ENCODE measurements around the gene SREBF1.

The SREBF1 gene

DNA sequence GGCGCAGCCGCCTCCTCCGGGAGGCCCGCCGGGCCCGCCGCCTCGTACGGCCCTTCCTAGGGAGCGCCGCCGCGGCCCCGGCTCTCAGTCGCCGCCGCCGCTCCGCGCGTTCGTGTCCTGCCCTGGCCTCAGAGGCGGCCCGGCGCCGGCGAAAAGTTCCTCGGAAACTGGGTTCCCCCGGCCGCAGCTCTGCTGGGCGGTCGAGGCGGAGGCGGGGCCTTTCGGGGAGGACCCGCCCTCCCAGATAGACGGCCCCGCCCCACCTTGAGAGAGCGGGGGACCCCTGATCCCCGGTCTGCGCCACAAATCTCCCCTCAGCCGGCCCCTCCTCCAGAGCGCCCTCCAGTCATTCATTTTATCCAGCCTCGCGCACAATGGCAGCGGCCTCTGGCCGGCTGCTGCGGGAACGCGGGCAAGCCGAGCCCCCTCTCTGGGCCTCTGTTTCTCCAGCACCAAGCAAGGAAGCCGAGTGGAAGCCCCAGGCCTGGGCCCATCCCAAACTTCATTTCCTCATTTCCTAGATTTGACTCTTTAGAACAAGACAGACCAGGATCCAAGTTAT lies at the start of gene SREBF1:
Gene SREBF1, minus strand, starts transcription at position 169 of the 562 bp plus-strand sequence. CDS start 169 bp downstream, outside the sequence.
- peak in 2 of 4 experiments; percentile 27 to 64 for DNase-seq (ENCODE audit: low read depth in 4 of 4, low spot score in 1 of 4)

DNA sequence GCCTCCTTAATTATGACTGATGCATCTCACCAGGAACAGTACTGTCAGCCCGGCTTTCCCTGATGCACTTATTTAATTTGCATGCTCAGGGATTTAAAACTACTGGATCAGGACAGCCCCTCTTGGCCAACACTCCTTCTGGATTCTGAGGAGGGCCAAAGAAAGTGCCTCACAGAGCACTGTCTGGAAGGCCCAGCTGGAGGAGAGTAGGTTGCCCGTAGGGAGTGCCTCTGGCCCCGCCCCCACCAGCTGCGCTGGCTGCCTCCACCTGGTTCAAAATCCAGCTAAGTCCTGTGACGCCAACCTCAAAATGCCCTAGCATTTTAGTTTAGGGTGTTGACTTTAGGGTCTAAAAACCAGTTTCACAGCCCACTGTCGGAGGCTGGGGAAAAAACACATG lies 49.4 kb upstream of the SREBF1 start:
- no peak for DNase-seq (ENCODE audit: low read depth in 4 of 4, low spot score in 1 of 4)

DNA sequence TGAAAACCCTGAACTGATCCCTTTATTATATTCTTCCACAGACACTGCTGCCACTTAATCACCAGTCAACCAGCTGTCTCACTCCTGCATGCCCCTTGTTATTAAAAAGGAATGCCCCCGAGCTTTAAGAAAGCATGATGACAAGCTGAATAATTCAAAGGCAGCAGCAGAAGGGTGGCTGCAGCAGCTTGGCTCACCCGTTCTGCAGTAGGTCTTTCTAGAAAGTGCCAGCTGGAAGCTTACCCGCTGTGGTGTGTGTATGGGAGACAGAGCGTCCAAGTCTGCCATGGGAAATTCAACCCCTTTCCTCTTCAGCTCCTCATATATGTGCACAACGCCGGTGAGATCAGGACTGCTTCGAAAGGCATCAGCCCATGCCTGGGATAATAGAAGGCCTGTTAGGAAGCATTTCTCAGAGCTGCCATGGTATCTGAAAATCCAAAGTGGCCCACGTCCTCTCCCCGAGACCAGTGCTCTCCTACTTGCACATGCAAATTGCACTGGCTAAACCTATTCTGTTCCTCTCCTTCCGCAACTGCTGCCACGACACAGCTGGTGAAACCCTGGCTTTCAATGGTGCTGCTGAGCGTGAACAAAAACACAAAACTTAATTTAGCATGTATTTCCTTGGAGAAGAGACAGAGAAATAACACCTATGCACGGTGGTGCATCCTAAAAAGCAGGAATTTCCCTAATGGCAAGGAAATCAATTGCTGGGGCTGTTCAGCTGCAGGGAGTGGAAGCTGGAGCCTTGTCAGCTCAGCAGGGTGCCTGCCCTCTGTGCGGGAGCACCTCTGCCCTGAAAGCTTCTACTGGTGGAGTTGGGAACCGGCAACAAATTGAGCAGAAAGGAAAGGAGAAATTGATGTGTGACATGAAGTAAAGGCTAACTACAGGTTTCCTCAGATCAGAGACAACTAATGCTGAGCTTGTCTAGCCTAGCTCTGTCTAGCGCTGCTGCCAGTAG lies 47.9 kb upstream of the SREBF1 start:
- DNase-seq (ENCODE audit: low read depth in 4 of 4, low spot score in 1 of 4) = no peak

DNA sequence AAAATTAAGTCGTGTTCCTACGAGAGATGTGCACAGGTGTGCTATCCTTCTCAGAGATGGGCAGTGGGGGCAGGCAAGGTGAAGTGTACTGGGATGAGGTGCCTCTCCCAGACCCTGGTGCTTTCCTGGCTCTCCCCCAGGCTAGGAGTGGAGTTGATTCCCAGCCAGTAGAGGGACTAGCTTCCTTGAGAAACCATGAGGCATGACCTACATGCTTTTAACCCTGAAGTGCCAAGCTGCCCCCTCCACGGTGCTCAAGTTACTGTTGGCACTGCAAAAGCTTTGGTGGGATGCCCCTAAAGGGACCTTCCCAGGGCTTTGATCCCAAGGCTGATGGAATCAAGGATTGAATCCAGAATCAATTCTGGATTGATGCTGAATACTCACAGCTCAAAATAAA lies 47.0 kb upstream of the SREBF1 start:
- DNase-seq (ENCODE audit: low read depth in 4 of 4, low spot score in 1 of 4) = no peak

DNA sequence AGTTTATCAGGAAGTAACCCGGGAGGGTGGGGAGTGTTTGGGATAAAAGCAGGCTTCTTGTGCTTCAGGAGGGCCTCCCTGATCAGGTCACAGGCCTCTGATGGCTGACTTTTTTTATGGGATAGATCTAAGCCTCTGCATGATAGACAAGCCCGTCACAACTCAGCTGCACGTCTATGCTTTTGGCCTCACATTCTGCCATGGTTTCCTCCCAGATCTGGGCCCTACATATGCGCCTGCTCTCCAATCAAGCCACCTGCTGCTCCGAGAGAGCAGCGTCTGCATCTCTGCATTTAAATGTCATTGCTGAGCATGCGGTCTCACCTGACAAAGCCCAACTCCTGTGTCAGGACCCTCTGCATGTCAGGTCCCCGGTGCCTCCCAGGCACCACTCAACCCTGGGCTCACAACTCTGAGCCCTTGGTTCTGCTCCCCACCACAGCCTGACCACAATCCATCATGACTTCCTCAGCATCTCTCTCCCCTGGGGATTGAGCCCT lies 45.3 kb upstream of the SREBF1 start:
- no peak for DNase-seq (ENCODE audit: low read depth in 4 of 4, low spot score in 1 of 4)

DNA sequence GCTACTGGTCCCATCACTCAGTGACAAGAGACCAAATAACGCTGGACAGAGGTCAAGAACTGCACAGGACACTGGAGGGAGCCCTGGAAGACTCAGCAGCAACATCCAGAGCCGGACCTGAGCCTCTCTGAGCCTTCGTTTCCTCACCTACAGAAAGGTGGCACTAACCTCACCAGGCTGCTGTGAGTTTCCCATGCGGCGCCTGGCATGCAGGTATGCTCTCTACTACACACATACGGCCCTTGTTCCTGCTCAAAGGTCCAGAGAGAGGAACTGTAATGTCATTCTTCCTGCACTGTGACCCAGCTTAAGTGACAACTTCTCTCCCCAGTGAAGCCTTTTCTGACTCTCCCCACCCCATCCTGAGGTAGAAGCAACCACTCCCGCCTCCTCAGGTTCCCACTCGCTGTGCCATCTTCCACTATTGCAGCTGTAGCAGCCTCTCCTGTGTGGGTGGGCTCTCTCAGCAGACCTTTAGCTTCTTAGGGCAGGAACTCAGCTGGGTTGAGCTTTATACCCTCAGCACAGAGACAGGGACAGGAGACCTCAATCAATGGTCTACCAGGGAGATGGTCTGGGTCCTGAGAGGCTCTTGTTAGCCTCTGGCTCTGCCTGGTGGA lies 43.9 kb upstream of the SREBF1 start:
- no peak for DNase-seq (ENCODE audit: low read depth in 4 of 4, low spot score in 1 of 4)

DNA sequence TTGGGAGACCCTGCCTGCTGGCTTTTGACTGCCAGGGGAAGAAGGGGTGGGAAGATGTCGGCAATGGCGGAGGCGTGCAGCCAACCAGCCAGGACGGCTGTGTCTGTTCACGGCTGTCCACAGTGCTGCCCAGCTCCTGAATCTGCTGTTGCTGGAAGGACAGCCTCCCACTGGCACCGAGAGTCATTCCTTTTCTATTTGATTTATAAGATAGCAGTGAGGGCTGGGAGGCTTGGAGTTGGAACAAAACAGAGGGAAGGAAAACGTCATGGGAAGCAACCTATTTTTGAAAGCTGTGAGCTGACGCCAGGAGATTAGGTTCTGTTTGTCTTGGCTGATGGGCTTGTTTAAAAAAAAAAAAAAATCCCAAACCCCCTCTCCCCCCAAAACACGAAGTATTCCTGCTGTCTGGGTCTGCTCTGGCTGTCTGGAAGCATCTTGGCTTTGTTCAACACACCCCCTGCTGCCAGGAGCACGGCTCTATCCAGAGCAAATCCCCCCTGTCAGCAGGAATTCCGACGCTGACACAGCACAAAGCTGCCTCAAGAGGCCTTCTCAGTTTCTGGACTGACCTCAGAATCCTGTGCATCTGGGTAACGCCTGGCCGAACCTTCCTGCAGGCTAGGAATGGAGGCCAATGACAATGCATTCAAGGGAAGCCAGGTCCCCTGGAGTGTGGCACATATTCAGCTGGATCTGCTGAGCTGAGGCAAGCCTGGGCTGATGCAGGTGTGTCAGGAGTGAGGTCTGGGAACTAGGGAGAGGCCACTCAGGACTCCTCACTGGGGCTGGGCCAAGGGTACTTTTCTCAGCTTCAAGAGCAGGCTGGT lies 41.0 kb upstream of the SREBF1 start:
- no peak for DNase-seq (ENCODE audit: low read depth in 4 of 4, low spot score in 1 of 4)

DNA sequence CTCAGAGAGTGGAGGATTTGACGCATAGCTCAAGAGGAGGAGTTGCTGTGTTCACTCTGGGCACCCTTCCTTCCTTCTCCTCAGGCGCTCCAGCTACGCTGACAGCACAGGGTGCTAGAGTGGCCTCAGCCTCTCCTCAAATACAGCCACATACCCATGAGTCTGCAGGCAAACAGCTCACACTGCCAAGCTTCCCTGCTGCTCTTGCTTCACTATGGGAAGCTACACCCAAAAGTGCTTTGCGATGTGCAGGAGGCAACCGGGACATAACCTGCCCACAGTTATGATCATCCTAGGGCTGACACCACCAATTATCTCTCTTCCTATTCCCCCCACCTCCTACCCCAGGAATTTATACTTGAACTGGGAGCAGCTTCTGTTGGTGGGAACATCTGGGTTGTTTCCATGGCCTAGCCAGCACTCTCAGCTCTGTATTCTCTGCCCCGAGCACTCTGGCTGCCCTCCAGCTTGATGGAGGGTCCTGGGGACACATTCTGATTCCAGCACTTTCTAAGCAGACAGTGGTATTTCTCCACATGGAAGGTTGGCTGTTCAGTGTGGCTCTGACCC lies 40.3 kb upstream of the SREBF1 start:
- no peak for DNase-seq (ENCODE audit: low read depth in 4 of 4, low spot score in 1 of 4)

DNA sequence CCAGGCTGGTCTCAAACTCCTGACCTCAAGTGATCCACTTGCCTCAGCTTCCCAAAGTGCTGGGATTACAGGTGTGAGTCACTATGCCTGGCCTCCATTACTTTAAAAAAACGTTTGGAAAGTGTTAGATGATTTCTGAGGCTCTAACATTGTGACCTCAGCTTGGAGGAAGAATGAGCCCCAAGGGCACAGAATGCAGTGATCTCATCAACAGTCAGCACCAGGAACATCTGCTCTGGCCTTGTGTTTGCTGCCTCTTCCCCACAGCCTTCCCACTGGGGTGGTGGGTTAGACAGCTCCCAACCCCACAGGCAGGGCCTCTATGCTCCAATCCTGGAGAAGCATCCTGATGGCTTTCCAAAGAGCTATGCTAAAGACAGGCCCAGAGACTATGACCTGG lies 37.7 kb upstream of the SREBF1 start:
- no peak for DNase-seq (ENCODE audit: low read depth in 4 of 4, low spot score in 1 of 4)

DNA sequence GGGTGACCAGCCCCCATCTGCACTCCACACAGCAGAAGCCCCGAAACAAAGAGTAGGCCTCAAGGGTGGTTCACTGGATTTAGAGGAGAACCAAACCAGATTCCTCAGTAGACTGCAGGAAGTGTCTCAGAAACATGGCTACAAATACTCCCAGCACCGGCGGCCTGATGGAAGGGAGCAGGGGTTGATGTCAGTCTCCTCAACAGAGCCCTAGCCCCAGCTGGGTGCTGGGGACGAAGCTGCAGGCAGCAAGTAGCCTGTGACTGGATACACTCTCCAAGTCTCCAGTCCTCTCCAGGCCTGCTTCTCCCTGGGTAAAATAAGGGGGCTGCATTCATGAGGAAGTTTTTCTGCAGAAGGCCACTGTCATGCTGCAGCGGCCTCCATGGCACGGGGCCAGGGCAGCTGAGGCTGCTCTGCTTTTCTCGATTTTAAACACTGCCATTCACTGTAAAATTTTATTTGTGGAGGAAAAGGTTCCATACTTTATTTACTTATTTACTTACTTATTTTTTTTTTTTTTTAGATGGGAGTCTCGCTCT lies 36.7 kb upstream of the SREBF1 start:
- DNase-seq (ENCODE audit: low read depth in 4 of 4, low spot score in 1 of 4) = no peak

DNA sequence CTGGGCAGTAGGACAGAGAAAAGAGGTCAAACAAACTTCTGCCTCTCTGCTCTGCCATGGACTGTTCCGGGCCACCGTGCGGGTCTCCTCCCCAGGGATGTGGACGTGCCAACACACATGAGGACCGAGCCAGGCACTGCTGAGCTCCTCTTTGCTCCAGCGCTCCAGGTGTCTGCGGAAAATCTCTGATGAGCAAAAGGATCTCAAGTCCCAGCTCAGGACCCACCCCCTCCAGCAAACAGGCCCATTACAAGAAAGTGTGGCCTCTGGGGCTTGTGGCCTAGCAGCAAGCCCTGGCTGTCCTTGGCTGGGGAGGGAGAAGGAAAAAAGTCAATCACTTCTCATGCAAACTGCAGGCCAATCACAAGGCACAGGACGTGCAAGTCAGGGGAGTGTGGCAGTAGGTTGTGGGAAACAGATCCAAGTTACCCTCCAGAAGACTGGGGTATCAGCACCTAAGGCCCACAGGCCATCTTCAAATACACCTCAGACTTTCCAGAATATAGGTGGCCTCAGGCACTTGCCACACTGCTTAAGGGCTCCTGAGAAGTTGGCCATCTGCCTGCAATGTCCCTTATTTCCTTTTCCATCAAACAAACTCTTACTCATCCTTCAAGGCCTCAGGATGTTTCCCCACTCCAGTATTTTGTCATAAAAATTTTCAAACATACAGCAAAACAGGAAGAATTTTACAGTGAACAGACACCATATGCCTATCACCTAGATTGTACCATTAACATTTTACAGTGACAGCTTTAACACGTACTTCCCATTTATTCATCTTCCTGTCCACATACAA lies 36.0 kb upstream of the SREBF1 start:
- no peak for DNase-seq (ENCODE audit: low read depth in 4 of 4, low spot score in 1 of 4)

DNA sequence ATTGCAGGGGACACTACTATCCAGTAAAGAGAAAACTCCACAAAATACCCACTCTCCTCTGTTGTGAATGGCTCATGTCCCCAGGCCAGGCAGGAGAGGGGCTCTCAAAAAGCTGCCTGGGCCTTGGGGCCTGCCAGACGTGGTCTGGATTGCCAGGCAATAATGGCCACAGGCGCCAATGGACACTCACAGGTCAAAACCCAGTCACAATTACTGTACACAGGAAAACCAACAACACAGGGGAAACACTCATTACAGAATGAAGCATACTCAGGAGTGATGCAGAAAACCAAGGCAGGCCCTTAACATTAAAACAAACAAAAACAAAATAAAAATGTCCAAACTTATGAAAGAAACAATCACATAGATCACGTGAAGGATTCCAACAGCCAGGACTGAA lies 35.1 kb upstream of the SREBF1 start:
- DNase-seq (ENCODE audit: low read depth in 4 of 4, low spot score in 1 of 4) = no peak

DNA sequence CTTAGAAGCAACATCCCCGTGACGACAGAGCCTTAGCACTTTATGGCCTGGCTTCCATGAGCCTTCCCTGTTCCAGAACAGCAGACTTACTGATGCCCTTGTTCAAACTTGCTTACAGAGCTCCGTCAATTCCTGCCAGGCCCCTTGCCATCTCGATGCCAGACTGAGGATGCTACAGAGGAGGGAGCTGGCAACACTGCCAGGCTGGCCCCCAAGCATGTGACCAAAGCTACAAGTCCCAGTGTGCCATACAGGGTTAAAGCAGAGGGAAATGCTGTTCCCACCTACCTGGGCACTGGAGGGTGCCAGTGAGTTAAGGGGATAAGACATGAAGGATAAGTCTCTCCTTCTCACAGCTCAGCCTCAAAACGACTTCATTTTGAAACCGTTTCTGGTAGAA lies 33.5 kb upstream of the SREBF1 start:
- DNase-seq (ENCODE audit: low read depth in 4 of 4, low spot score in 1 of 4) = no peak

DNA sequence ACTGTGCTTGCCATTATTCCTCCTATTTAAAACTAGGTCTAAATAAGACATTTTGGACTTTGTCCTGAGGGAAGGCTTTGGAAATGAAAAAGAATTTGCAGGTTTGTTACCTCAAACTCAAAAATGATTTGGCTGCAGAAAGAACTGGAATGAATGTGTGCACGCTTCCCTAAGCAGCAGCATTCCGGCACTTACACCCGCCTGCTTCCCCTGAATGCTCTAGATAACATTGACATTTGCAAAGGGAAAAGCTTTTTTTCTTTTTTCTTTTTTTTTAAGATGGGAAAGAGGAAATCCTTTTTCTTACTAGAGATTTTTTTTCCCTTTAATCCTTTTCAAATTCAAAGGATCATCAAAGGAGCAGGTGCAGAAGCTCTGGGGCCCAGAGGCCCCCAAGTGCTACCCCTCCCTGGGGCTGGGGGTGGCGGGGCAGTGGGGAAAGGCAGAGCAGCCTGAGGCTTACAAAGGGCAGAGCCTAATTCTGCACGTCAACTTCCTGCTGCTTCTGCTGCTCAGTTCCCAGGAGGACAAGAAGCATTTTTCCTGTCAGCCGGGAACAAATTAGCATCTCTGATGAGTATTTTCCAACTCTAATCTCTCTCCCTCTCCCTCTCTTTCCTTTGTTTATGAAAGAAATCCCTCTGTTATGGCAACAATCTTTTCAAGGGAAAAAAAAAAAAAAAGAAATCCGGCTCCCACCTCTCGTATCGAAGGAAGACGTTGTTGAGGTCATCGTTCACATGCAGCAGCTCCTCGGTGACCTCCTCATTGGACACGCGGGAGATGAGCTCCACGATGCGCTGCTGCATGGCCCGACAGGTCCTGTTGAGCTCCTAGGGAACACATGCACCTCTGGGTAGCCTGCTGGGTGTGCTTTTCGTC lies 32.1 kb upstream of the SREBF1 start:
- no peak for DNase-seq (ENCODE audit: low read depth in 4 of 4, low spot score in 1 of 4)

DNA sequence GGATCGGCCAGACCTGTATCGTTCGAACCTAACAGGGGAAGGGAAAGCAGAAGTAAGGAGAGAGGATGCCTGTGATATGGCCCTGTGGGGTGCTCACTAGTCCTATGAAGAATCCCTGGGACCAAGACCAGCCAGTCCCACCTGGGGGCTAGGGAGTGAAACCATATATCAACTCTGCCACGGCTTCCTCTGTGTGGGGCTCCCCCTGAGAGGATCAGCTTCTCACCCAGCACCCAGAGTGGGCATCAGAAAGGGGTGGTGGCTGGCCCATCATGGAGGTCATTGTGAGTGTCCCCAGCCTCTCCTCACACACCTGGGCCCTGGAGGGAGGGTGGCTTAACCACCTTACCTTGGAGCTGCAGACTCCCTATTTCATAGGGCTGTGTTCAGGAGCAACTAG lies 30.1 kb upstream of the SREBF1 start:
- no peak for DNase-seq (ENCODE audit: low read depth in 4 of 4, low spot score in 1 of 4)

DNA sequence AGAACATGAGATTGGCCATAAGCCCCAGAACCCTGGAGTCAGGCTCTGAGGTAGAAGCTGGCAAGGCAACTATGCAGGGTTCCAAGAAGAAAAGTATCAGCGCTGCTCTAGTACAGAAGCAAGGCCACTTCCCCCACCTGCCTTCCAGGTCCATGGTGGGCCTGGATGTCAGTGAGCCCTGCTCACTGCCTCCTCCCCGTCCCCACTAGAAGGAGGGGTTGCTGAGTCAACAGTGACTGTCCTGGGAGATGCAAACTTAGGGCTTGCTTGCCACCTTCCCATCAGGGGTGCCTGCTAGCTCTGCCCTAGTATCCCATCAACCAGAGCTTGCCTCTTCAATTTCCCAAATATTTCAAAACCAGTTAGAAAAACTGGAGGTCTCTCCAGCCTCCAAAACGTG lies 29.6 kb upstream of the SREBF1 start:
- no peak for DNase-seq (ENCODE audit: low read depth in 4 of 4, low spot score in 1 of 4)

DNA sequence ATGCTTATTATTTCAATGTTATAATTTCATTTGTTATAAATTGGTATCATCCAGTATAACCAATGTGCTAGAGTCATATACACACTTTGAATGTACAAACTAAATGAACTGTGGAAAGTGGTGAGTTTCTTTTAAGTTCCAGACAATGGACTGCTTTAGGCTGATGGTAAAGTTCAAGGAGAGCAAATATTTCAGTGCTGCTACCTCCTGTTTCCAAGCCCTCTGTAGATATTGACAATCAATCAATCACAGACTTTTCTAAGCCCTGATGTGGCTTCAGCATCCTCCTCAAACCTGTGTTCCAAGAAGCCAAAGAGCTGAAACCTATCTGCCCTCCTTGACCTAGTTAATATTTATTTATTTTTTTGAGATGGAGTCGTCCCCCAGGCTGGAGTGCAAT lies 28.2 kb upstream of the SREBF1 start:
- DNase-seq (ENCODE audit: low read depth in 4 of 4, low spot score in 1 of 4) = no peak

DNA sequence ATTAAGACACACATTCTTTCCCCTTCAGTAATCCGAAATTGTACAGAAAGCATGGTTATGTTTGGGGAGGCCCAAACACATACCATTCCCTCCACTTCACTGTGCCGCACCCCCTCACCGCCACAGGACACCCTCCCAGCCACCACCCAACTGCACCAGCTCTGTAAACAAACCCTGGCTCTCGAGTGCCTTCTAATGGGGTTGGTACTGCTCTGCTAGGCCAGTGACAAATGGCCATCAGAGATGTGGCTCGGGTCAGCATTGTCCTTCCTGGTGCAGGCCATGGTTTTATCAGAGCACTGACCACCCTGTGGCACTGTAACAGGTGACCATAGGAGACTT lies 24.0 kb upstream of the SREBF1 start:
- no peak for DNase-seq (ENCODE audit: low read depth in 4 of 4, low spot score in 1 of 4)

Data from stimulated activated CD4-positive, alpha-beta T cell treated with anti-CD3 and anti-CD28 coated beads, Interleukin-1b, Interleukin-23, amount 100 ng/mL, for 24 hours (primary cell).